ENCODE measurements around the gene EDAR.

Gene EDAR

DNA sequence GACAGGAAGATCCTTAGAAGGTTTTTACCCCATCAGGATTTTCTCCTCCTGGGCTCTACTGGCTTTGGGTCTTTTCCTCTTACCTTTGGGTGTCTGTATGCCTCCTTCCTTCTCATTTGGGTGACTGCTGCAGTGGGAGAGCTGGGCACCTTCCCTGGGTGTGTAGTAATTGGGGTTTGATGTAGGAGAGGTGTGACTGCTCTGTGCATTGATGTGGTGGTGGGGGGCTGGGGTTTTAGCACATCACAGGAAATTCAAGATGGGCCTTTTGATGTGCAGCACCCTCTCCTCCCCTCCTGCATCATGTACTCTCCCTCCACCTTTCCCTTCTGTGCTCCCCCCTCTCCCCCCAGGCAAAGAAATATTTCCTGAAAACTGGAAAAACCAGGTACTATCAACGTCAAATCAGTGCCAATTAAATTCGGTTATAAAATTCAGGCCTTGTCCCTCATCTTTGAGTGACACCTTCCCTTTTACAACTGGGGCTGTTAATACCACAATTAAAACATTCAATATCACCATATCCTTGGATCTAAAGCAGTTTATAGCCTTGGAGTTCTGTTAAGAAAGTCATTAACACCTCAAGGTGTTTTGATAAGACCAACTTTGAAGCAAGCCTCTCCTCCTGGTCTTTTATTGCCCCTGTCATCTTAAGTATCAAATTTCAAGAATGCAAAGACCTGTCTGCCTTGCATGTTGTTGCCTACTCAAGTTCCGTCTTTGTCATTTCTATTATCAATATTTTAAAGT lies 23.3 kb downstream of the EDAR start:
- no peak for DNase-seq

DNA sequence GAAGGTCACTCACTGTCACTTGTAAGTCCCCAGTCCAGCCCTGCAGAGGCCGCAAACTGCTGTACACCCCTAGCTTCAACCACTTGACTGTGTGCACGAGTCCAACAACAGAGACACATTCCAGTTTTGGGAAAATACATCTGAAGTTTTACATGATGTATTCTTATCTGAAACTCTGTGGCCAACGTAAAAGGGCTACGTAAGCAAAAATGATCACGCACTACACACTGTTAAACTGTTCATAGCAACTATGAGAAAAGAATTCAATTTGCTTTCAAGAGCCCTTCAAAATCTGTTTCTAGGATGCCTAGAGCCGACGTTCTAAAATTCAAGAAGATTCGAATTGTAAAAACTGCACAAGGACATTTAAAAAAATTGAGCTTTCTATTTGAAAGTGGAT lies 26.0 kb downstream of the EDAR start:
- DNase-seq: no peak

DNA sequence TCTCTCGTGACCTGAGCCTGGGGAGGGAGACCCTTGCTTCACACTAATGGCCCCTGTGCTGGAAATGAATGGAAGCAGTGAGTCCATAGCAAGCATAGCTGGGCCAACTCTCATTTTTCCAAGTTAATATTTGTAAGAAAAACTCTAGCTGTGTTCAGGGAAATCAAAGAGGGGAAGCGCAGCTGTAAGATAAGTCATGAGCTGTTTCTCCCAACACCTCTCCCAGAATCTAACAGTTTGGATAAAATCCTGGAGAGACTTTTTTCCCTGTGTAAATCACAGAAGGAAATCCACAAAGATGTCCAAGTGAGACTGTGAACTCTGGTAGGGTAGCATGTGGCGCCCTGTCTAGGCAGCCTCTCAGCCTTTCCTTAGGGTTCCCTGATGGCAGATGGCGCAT lies 27.2 kb downstream of the EDAR start:
- DNase-seq: no peak

DNA sequence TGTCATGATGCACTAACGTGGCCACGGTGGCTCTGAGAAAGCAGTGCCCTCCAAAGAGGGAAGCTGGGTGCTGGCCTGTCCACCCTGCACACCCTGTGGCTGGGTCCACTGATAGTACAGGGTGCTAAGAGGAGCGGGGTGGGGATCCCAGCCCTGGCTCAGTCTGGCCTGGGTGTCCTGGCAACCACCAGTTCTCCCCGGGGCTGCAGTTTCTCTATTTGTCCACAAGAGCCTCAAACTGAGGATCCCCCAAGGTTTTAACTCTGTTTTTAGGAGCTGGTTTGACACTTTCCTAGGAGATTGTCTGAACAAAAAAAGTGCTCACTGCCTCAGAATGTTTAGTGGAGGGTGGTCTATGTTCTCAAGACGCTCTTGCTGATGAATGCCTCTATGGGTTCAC lies 29.0 kb downstream of the EDAR start:
- no peak for DNase-seq

DNA sequence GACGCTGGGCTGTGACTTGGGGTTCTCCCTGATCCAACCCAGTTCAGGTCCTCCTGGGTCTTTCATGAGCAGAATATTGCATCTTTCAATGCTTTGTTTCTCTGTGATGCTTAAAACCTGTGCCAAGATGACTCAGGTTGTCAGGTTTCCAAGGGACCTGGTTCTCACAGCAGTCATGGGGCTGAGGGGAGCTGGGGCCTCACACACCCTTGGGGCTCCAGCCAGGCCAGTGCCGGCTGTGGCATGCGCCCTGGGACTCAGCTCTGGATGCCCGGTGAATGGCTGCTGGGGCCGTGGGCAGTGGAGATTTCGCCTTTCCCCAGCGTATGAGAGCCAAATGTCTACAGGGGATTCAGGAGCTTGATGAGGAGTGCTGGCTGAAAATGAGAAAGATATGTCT lies 29.6 kb downstream of the EDAR start:
- no peak for DNase-seq

DNA sequence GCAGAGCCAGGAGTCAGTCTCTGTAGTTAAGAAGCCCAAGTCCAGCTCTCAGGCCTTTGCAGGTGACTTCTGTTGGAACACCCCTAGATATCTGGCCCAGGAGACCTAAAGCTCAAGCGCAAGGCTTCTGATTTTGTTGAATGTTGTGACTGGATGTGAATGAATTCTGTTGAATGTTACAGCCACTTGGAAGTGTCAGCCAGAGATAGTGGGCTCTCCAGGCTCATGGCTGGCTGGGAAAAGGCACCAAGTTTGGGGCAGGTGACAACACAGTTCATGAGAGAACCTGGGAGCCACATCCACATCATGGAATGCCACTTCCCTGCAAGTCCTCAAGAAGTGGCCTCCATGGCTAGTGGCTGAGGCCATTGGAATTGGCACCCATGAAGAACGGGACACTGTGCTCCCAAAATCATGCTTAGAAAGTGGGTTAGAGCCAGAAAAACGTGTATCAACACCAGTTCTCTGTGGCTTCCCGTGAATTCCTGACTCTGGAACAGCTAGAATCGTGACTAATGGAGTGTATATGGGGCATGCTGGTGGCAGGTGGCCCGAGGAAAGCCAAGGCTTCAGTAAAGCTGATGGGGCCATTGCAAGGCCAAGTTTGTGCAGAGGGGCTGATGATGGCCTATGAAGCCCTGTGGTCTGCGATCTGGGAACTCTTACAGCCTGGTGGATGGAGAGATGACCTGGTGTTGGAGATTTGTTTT lies 30.2 kb downstream of the EDAR start:
- no peak for DNase-seq

DNA sequence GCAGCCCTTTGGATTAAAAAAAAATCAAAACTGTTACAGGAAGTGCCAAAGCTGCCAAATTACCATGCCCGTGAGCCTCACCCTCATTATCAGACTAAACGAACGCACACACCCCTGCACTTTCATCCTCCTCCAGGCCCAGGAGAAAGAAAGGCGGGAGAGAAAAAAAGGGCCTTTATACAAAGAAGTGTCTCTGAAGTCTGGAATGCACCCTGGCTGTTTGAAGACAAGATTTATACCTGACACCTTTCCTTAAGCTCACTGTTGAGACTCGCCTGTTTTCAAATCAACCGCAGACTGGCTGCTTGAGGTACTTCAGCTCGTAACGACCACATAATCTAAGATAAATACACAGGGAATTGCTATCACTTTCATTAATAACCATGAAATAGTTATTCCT lies 31.0 kb downstream of the EDAR start:
- no peak for DNase-seq

DNA sequence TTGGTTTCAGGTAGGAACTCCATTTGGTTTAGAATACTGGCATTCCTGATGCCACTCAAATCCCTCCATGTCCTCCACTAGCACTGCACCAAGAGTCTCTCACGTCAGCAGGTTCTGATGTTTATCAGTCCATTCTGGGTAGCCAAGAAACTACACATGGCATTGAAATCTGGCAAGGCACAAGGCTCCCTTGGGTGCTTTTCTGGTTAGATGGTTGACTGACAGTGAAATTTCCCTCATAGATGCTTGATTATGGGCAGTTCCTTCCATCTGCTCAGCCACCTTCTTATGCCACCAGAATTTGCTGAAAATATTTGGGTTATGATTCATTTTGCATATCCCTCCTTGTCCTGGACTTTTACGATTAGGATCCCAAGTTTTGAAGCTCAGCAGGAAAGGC lies 32.6 kb downstream of the EDAR start:
- DNase-seq: no peak

DNA sequence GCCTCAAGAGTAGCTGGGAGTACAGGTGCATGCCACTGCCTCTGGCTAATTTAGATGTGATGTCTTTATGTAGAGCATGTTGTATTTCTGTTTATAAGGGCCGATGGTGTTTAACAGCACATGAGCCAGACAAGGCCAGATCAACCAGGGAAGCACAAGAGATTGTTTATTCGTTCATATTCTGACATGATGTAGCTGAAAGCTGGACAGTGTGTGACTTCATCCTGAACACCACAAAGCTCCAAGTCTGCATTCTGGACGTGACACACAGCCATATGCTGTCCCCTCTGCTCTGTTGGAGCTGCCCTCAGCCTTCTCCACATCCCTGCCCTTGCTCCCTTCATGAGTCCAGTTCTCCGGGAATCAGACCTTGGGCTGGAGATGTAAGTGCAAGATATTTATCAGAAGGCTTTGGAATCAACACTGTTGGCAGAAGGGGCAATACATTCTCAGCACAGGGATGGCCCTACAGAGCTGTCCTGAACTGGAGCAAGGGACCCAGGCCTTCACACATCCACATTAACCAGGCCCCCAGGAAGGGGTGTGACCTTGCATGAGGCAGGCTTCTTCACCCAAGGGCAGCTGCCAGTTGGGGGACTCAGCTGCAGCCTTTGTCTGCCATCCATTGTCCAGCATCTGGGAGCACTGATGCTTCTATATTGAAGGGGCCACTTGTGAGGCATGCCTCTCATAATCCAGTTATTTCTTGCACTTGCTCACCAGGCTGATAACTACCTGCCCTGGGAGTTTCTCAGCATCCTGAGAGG lies 38.5 kb downstream of the EDAR start:
- DNase-seq: no peak

DNA sequence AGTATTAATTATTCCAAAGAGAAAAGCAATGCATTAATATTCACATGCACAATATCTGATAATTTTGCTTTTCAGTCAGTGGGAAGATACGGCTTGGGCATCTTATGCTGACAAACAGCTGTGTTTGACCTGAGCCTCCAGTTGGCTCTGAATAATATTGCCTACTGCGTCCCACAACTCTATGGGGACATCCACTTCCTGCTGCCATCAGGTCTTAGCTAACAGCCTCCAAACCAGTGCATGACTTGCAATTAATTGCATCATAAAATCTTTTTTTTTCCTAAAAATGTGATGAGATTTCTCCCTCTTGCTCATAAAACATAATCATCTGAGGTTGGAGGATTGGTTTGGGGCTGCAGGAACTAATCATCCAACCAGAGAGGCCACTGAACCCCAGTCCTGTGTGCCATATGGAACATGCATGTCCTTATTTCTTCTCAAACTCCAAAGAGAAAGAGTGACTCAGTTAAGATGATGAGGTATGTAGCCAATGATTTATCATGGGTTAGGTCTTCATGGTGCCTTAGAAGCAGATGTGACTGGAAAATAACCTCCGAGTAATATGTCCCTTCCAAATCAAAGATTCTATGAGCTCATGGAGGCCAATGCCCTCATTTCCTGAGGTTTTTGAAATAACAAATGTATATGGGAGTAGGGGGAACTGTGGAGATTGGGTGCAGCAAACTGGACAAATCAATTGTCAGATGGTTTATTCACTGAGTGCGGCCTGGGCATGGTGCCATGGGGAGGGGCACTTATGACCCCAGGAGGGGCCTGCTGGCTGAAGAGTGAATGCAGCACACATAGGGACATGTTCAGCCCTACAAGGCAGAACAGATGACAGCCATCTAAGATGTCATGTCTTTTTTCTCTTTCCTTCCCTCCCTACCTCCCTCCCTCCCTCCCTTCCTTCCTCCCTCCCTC lies 39.4 kb downstream of the EDAR start:
- DNase-seq: no peak

DNA sequence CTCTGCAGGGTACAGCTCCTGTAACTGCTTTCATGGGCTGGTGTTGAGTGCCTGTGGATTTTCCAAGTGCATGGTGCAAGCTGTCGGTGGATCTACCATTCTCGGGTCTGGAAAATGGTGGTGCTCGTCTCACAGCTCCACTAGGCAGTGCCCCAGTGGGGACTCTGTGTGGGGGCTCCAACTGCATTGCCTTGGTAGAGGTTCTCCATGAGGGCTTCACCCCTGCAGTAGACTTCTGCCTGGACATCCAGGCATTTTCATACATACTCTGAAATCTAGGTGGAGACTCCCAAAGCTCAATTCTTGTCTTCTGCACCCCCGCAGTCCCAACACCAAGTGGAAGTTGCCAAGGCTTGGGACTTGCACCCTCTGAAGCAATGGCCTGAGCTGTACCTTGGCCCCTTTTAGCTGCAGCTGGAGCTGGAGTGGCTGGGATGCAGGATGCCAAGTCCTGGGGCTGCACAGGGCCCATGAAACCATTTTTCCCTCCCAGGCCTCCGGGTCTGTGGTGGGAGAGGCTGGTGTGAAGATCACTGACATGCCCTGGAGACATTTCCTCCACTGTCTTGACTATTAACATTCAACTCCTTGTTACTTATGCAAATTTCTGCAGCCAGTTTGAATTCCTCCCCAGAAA lies 41.6 kb downstream of the EDAR start:
- no peak for DNase-seq

DNA sequence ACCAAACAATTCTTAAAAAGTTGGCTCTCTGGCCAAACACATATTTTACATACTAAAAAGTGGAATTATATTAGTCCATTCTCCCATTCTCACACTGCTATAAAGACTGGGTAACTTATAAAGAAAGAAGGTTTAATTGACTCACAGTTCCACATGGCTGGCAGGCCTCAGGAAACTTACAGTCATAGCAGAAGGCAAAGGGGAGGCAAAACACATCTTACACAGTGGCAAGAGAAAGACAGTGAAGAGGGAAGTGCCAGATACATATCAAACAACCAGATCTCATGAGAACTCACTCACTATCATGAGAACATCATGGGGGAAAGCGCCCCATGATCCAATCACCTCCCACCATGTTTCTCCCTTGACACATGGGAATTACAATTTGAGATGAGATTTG lies 42.6 kb downstream of the EDAR start:
- no peak for DNase-seq

DNA sequence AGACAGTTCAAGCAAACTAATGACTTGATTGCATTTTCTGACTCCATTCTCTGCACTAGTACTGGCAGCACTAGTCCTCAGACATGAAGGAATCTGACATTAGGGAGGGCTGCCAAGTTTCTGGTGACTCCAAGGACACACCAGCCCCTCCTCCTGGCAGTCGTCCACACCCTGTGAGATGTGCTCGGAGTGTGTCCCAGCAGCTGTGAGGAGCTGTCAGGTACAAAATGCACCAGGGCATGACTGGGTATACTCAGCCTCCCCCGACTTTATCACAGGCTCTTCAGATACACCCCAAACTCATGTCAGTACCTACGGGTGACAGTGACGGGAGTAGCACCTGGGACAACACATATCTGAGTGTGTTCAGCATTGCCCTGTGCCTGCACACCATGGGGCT lies 43.1 kb downstream of the EDAR start:
- DNase-seq: no peak

DNA sequence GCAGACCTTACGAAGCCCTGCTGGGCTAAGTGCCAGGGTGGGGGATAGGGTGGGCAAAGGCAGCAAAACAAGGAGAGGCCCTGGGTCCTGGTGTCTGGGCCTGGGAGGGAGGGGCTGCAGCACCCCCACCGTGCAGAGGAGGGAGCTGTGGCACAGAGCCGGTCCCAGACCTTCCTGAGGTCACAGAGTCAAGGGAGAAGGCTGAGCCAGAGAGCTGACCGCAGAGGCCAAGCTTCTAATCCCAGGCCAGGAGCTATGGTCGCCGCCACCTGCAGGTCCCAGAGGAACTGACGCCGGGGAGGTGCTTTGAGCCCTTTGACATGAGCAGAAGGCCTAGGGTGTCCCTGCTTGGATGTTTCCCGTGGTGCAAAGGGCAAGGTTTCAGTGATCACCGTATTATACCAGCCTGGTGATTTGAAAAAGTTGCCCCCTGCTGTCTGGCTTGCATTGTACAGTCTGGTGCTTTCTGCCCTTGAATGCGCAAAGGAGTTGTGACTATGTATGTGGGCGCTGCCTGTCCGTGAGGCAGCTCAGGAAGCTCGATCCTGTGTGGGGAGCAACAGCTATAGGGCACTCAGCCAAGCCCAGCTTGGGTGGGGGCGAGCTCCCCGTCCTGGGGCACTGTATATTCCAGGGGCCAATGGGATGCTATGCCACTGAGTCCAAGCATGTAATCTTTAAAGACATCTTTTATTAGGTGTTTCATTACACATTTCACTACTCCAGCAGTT lies 44.3 kb downstream of the EDAR start:
- DNase-seq: no peak

DNA sequence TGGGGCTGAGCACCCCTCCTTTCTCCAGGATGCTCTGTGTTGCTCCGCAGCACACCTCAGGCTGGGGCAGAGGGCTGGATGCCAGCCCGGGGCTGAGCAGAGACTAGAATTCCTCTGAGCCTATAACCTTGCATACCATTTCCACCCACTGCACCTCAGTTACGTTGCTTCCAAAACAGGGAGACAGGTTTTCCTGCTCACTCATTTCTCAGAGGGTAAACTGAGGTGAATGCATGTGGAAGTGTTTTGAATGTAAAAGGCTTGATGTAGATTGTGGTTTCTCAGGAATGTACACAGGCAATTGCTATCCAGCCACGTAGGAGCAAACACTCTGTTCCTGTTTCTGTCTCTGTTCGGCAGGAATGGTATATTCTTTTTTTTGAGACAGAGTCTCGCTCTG lies 45.3 kb downstream of the EDAR start:
- DNase-seq: no peak

DNA sequence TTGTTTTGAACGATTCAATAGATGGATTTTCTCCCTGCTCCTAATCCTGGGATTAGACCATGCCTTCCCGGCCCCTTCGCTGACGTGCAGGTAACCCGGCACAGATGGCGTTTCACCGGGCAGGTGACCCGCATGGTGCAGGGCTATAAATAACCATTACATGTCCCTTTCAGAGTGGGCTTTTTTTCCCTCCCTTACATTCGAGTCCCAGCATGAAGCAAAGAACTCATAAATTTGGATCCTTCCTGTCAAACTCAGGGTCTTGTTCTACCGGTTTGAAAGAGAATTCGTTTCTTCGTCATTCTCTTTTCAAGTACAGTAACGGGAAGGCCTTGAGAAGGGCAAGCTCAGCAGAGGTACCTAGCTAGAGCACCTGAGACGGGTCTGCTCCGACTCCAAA lies 46.1 kb downstream of the EDAR start:
- no peak for DNase-seq

DNA sequence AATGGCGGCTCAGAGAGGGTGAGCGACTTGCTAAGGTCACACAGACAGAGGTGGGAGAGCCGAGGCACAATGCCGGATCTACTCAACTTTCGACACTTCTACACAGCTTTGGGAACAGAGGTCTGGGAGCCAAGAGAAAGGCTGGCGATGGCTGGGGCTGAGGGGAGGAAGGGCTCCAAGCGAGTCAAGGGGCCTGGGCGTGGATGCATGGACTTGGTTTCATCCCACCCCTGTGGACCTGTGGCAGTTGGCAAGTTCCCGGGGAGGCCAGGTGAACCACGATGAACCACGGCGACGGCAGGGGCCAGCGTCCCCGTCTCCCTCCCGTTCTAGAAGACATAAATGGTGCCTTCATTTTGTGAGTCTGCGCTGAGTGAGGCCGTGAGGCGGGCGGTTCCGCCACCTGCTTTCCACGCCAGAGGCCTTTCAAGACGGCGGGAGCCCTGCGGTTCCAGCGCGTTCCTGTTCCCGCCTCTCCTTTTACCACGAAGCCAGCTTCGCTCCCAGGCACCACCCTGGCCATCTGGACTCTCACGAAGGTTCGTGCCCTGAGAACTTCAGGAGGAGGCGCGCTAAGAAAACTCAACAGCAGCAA lies 46.7 kb downstream of the EDAR start:
- no peak for DNase-seq

DNA sequence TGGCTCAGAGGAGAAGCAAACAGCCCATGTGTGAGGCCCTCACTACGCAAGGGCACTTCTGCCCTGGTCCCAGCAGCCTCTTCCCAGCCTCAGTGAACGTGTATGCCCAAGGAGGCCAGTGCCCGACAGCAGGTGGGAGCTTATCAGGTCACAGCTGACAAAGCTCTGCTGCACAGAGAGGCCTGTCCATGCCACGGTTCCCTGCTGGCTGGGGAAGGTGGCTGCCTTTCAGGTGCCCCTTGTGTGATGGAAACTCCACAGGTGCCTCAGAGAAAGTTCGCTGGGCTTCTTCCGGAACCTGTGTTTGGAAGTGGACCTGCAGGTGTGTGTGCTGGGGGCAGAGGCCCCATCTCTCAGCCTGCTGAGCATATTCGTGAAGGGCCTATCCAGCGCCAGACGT lies 47.3 kb downstream of the EDAR start:
- DNase-seq: no peak

DNA sequence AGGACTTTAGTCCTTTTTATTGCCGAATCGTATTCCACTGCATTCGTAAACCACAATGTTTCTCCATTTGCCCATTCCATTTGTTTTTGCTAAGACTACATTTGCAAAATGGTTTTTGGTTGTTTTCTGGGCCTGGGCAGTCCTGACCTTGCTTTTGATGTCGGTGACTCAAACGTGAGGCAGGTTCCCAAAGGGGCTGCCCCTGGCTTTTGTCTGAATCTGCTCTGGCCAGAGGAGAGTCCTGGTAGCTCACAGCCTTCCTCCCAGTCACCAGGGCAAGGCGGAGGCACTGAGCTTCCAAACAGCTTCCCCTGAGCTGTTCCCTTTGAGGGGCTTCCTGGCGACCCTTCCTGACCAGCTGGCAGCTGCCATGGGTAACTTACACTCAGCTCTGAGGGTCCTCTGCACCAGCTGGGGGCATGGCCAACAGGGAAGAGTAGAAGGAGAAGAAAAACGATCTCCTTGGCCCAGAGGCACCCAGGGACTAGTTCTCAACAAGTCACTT lies 47.8 kb downstream of the EDAR start:
- no peak for DNase-seq

DNA sequence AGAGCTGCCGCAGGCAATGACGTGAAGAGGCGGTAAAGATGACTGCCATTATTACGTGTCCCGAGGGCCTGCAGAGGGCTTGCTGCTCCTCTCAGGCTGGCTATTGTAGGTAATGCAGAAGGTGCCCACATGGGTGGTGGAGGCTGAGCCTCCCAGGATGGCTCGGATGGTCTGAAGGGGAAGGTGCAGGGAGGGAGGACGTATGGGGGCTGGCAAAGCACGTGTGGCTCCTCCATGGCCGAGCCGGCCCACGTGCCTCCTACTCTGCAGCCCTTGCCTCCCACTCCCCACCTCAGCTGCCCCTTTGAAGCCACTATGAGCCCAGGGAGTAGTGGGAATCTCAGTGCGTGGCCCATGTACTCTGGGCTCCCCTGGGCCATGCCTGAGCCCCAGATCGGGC lies 48.9 kb downstream of the EDAR start:
- DNase-seq: no peak

DNA sequence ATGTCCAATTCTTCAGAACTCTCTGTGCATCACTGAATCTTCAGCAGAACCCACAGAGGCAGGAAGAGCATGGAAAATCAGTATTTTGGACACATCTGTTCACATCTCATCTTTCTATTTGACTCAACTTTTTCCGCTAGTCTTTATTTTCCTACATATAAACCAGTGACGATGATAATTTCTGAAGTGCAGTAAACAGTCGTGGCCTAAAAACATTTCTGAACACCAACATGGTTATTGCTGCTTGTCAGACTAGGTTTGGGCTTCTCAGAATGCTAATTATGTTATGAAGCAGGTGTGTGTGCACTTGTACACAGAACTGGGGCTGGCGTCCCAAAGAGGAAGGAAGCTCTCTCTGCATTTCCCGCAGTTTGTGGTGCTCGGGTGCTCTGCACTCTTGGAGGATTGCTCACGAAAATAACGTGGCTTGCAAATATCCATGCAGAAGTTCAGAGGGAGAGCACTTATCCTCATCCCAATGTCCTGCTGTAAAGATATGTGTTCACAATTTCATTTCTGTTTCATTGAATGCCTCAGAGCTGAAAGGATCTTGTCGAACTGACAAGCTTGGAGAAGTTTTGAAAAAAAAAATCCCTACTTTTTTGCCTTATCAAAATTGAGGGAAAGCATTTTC lies 50.8 kb downstream of the EDAR start:
- no peak for DNase-seq

Measured in SW 1271 (cell line).